ENCODE results near the gene PHLDA2. TPM values are rescaled to one million over a fixed set of nuclear protein-coding genes. Genes with fewer than 3 reads are reported as not detected.

PHLDA2 gene
- total RNA-seq, 6 donors from 2014 or later, result 8.6 to 38.9 (median 21.0) TPM; not detected in 1

DNA sequence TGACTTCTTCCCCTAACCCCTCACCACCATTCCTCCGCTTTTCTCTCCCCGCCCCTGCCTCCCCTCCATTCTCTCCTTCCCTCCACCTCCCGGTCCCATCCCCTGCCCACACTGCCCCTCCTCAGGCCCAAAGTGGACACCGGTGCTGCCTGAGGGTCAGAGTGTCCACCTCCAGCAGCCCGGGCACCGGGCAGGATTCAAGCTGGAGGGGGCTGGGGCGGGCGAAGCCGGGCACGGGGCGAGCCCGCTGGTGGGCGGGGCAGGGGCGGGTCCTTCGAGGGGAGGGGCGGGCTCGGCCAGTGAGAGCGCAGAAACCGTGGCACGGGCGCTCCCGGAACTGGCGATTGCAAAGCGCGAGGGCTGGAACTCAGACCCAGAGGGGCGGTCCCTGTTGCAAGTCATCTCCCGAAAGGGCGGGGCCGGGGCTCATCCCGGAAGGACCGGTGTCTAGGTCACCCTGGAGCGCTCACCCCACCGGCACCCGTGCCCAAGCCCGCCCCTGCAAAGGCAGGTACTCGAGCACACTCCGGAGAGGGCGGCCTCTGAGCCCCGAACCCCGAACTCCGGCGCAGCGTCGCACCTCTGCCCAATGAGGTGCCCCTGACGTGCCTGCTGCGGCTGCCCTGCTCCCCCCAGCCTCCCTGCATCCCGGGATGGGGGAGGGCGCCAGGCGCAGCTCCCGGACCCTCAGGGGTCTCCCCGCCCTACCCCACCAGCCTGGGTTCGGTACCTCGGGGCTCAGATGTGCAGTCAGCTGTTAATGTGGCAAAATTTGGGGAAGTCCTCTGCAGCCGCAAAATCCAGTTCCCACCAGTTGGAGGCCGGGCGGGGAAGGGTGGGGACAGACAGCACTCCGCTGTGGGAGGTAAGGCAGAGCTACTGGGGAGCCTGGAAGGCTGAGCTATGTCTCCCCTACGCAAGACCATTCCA, 27.1 kb downstream of the PHLDA2 start:
- ATAC-seq (ENCODE audit: low FRiP score in 2 of 2) (peak; percentile 89 to 95), DNase-seq (peak; percentile 95 to 99)
- peak overlapping the region; percentile 66 to 77 (median 74) for H3K4me3 ChIP-seq
- WGBS, 2 donors, result 11 to 30% methylated on average over 7 to 28 of the region's 58 CpGs
- TF ChIP-seq POLR2AphosphoS5 (IDR thresholded peaks at IDR 0.05) (peak in 1 of 2 donors; percentile 54), EP300 (IDR thresholded peaks at IDR 0.05) (peak in 1 of 4 donors; percentile 4), POLR2A (IDR thresholded peaks at IDR 0.05) (peak in 3 of 4 donors; percentile 16 to 77 (median 44))
- TF ChIP-seq, protein P1, sequence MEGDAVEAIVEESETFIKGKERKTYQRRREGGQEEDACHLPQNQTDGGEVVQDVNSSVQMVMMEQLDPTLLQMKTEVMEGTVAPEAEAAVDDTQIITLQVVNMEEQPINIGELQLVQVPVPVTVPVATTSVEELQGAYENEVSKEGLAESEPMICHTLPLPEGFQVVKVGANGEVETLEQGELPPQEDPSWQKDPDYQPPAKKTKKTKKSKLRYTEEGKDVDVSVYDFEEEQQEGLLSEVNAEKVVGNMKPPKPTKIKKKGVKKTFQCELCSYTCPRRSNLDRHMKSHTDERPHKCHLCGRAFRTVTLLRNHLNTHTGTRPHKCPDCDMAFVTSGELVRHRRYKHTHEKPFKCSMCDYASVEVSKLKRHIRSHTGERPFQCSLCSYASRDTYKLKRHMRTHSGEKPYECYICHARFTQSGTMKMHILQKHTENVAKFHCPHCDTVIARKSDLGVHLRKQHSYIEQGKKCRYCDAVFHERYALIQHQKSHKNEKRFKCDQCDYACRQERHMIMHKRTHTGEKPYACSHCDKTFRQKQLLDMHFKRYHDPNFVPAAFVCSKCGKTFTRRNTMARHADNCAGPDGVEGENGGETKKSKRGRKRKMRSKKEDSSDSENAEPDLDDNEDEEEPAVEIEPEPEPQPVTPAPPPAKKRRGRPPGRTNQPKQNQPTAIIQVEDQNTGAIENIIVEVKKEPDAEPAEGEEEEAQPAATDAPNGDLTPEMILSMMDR (IDR thresholded peaks at IDR 0.05), result no peak
- no peaks in the 10 kb centered on the region for H3K9me3 ChIP-seq
- H3K27me3 ChIP-seq, result no peaks in the 10 kb centered on the region
- H3K36me3 ChIP-seq, result no peaks in the 10 kb centered on the region
- H3K27ac ChIP-seq, result peak overlapping the region; percentile 77 to 94 (median 88)
- H3K4me1 ChIP-seq, result peaks cover 38 to 63% (median 50%) of the 10 kb centered on the region in 4 donors

DNA sequence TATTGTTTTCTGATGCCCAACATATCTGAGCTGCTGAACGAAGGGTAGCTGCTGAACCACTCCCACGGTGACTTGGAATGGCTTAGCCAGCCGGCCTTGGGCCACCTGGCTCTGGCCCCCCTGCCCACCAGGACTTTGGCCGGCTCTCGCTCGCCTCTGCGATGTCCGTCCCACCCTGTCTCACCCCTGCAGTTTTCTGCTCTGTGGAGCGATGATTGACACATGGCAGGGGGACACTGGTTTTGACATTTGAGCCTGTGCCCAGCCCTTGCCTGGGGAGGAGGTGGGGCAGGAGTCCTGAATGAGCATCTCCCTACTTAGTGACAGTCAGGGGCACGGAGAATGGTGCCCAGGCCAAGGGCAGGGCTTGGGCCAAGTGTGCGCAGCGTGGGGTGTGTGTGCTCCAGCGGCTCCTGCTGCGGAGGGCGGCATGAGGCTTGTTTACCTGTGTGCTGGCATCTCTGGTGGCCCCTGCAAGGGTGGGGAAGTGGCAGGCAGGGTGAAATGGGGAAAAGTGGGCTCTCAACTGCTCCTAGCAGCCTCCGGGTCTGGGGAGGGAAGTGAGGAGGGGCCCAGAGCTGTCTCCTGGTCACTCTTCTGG, 27.9 kb downstream of the PHLDA2 start:
- ATAC-seq (ENCODE audit: low FRiP score in 2 of 2) (no peak), DNase-seq (peak in 1 of 2 donors; percentile 67)
- Histone ChIP-seq H3K27me3 (no peaks in the 10 kb centered on the region), H3K9me3 (no peaks in the 10 kb centered on the region), H3K4me3 (peak overlapping the region in 3 of 4 donors; percentile 66 to 74 (median 74)), H3K36me3 (no peaks in the 10 kb centered on the region), H3K4me1 (peaks cover 38 to 63% (median 50%) of the 10 kb centered on the region in 4 donors), H3K27ac (peak overlapping the region; percentile 77 to 94 (median 88))
- WGBS, 2 donors, result 90 to 91% methylated on average over 16 of the region's 16 CpGs
- no peak for TF ChIP-seq POLR2AphosphoS5 (IDR thresholded peaks at IDR 0.05)
- no peak for TF ChIP-seq POLR2A (IDR thresholded peaks at IDR 0.05)
- TF ChIP-seq, protein P1 (IDR thresholded peaks at IDR 0.05), result no peak
- TF ChIP-seq EP300 (IDR thresholded peaks at IDR 0.05), result no peak

DNA sequence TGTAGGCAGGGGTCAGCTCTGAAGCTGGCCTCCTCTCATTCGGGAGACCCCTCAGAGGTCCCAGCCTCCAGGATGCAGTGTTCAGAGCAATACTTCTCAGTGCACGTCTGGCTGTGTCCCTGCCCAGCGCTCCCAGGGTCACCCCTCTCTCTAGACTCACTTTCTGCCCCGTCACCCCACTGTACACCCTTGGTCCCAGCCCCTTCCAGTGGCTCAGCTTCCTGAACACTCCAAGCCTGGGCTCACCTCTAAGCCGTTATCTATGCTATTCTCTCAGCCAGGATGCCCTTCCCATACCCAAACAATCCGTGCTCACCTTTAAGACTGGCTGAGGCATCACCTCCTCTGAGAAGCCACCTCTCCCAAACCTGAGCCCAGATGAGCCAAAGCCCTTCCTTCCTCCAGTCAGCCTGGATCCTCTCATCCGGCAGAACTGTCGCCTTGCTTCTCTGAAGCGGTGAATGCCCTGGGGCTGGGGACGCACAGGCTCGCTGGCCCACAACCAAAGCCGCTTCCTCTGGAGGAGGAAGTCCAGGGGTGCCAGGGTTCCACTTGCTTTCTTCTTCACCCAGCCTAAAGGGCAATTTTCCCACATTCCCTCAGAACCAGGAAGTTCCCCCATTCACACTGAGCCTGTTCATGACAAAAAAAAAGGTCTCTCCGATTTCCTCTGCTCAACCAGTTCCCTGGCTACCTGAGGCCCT, 30.0 kb downstream of the PHLDA2 start:
- 49 to 56% methylated on average over 7 to 13 of the region's 13 CpGs for whole genome bisulfite sequencing, 2 donors
- H3K27ac ChIP-seq, result peak overlapping the region; percentile 76 to 85 (median 81)
- H3K36me3 ChIP-seq, result no peaks in the 10 kb centered on the region
- ATAC-seq (ENCODE audit: low FRiP score in 2 of 2) (peak in 1 of 2 donors; percentile 16), DNase-seq (peak in 1 of 2 donors; percentile 55)
- H3K27me3 ChIP-seq, result no peaks in the 10 kb centered on the region
- TF ChIP-seq EP300 (IDR thresholded peaks at IDR 0.05) (no peak), POLR2AphosphoS5 (IDR thresholded peaks at IDR 0.05) (peak in 1 of 2 donors; percentile 19), POLR2A (IDR thresholded peaks at IDR 0.05) (no peak)
- TF ChIP-seq, protein P1 (IDR thresholded peaks at IDR 0.05), result no peak
- H3K4me3 ChIP-seq, result no peak overlapping the region
- no peaks in the 10 kb centered on the region for H3K9me3 ChIP-seq
- H3K4me1 ChIP-seq, result peaks cover 38 to 61% (median 49%) of the 10 kb centered on the region in 4 donors

DNA sequence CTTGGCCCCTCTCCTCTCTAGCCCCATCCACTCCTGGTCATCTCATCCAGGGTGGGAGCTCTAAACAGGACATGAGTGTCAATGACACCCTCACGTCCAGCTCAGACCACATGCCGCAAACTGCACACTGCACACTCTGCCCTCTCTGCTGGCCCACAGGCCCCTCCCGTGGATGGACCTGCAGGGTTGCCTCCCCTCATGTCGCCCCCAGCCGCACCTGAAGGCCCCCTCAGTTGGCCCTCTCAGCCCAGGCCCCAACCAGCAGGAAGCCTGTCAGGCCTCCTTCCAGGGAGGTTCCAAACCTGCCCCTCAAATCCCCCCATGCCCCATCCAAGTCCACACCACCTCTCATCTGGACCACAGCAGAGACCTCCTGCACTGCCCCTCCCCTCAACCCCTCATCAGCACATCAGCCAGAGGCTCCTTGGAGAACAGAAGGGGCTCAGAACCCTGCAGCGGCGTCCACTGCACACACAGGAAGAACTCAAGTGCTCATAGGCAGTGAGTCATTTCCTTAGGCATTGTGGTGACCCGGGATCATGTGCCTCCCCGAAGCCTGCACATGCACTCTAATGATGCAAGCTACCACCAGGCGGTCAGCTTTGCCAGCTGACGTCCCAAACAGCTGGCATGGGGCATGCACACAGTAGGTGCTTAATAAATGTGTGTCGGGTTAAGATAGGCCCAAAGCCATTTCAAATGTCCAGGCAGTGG, 30.7 kb downstream of the PHLDA2 start:
- H3K36me3 ChIP-seq, result no peaks in the 10 kb centered on the region
- ATAC-seq (ENCODE audit: low FRiP score in 2 of 2), result peak; percentile 66 to 74
- 44% methylated on average over 6 to 12 of the region's 12 CpGs for WGBS, 2 donors
- peaks cover 38 to 54% (median 45%) of the 10 kb centered on the region in 4 donors for H3K4me1 ChIP-seq
- H3K9me3 ChIP-seq, result no peaks in the 10 kb centered on the region
- peak overlapping the region; percentile 76 to 85 (median 81) for H3K27ac ChIP-seq
- TF ChIP-seq, protein P1 (IDR thresholded peaks at IDR 0.05), result no peak
- peak in 1 of 4 donors; percentile 44 for TF ChIP-seq POLR2A (IDR thresholded peaks at IDR 0.05)
- TF ChIP-seq EP300 (IDR thresholded peaks at IDR 0.05), result peak in 1 of 4 donors; percentile 90
- peak; percentile 84 to 95 for TF ChIP-seq POLR2AphosphoS5 (IDR thresholded peaks at IDR 0.05)
- peak in 1 of 2 donors; percentile 94 for DNase-seq
- H3K27me3 ChIP-seq, result no peaks in the 10 kb centered on the region
- peak overlapping the region in 1 of 4 donors; percentile 12 for H3K4me3 ChIP-seq

All from upper lobe of left lung (tissue), 6 donors.